ENCODE results near the gene OSGEP.

GRCh38 chr14:20435582-20436362 is 18.8 kb downstream of the OSGEP start, which contains the start of gene KLHL33:
- TF ChIP-seq CTCF (conservative IDR thresholded peaks at IDR 0.05 in 1 of 2, IDR thresholded peaks at IDR 0.05 in 1 of 2; ENCODE audit: extremely low read depth in 1 of 2, insufficient read depth in 1 of 2, low read depth in 1 of 2, low read length in 2 of 2) (no peak), EZH2 (IDR thresholded peaks at IDR 0.05; ENCODE audit: borderline replicate concordance, low read length) (no peak)

Data from mammary epithelial cell (primary cell).